GM23338 (cell line): ENCODE measurements around the gene ADGRF4. TPM values are rescaled to one million over a fixed set of nuclear protein-coding genes. Genes with fewer than 3 reads are reported as not detected.

Experiments used
- ATAC-seq: fragments of 200-7000 bp; cut with Tn5 transposase; 3 replicates; pipeline ENCODE4 v1.9.1; 2020
- DNase-seq: peaks from one replicate; pipeline ENCODE4 v3.0.0-alpha.2; 2015; ENCODE audit warnings: low spot score
- H2AFZ ChIP-seq: fragments of 200-600 bp; sonication (generic); 2 replicates; pipeline ENCODE4 v1.8.0; 2016; ENCODE audit warnings: antibody characterized with exemption, mild to moderate bottlenecking, moderate library complexity
- H3F3A ChIP-seq: fragments of 200-600 bp; sonication (generic); replicated peaks from 2 replicates; pipeline ENCODE4 v1.8.0; 2017; ENCODE audit warnings: antibody characterized with exemption, mixed run types, low read depth
- H3K27ac ChIP-seq: fragments of 200-600 bp; sonication (generic); 2 replicates; pipeline ENCODE4 v1.6.1; 2016; ENCODE audit warnings: low read depth
- H3K27me3 ChIP-seq: fragments of 200-600 bp; sonication (generic); 2 replicates; pipeline ENCODE4 v1.8.0; 2016; ENCODE audit warnings: mild to moderate bottlenecking, mixed run types, moderate library complexity; ENCODE audit not compliant: insufficient read depth
- H3K36me3 ChIP-seq: fragments of 200-600 bp; sonication (generic); 2 replicates; pipeline ENCODE4 v1.8.0; 2016; ENCODE audit warnings: mild to moderate bottlenecking; ENCODE audit not compliant: insufficient read depth
- H3K4me1 ChIP-seq: fragments of 200-600 bp; sonication (generic); 2 replicates; pipeline ENCODE4 v1.8.0; 2016; ENCODE audit warnings: mild to moderate bottlenecking, moderate library complexity; ENCODE audit not compliant: insufficient read depth
- H3K4me2 ChIP-seq: fragments of 200-600 bp; sonication (generic); 2 replicates; pipeline ENCODE4 v1.7.1; 2017; ENCODE audit warnings: mixed run types
- H3K4me3 ChIP-seq: fragments of 200-600 bp; sonication (generic); 2 replicates; pipeline ENCODE4 v1.6.1; 2016; ENCODE audit warnings: mixed run types
- H3K79me2 ChIP-seq: fragments of 200-600 bp; sonication (generic); replicated peaks from 2 replicates; pipeline ENCODE4 v1.8.0; 2017; ENCODE audit warnings: mild to moderate bottlenecking; ENCODE audit not compliant: insufficient read depth
- H3K9me2 ChIP-seq: fragments of 200-600 bp; sonication (generic); 2 replicates; pipeline ENCODE4 v1.8.0; 2017; ENCODE audit not compliant: insufficient read depth
- H4K20me1 ChIP-seq: fragments of 200-600 bp; sonication (generic); replicated peaks from 2 replicates; pipeline ENCODE4 v1.8.0; 2017; ENCODE audit warnings: mild to moderate bottlenecking; ENCODE audit not compliant: insufficient read depth
- H3K27ac Mint-ChIP-seq: 2 replicates; pipeline ENCODE4 v1.8.0; 2020; ENCODE audit warnings: inconsistent platforms, mild to moderate bottlenecking, moderate library complexity, mixed read lengths
- H3K27me3 Mint-ChIP-seq: 3 replicates; pipeline ENCODE4 v1.8.0; 2022; ENCODE audit warnings: low read depth, mild to moderate bottlenecking, moderate library complexity, mixed read lengths, inconsistent platforms; ENCODE audit not compliant: insufficient read depth, poor library complexity
- H3K36me3 Mint-ChIP-seq: 3 replicates; pipeline ENCODE4 v1.8.0; 2021; ENCODE audit warnings: low read depth, mild to moderate bottlenecking, inconsistent platforms, moderate library complexity, mixed read lengths
- H3K4me1 Mint-ChIP-seq: 3 replicates; pipeline ENCODE4 v1.8.0; 2020; ENCODE audit warnings: mild to moderate bottlenecking, inconsistent platforms, mixed read lengths
- H3K4me3 Mint-ChIP-seq: 3 replicates; pipeline ENCODE4 v1.8.0; 2021; ENCODE audit warnings: moderate library complexity, mild to moderate bottlenecking, inconsistent platforms, mixed read lengths
- H3K9me3 Mint-ChIP-seq: 3 replicates; pipeline ENCODE4 v1.8.0; 2020; ENCODE audit warnings: moderate library complexity, mild to moderate bottlenecking, inconsistent platforms, mixed read lengths
- JUNB ChIP-seq: IDR thresholded peaks from one replicate; pipeline ENCODE4 v1.6.1; 2016; ENCODE audit warnings: antibody characterized with exemption; ENCODE audit not compliant: unreplicated experiment
- ZNF114 ChIP-seq: fragments of 250-450 bp; sonication (Bioruptor Pico); IDR thresholded peaks from 2 replicates; pipeline ENCODE4 v1.5.0; 2020; ENCODE audit warnings: mild to moderate bottlenecking, moderate library complexity
- polyA plus RNA-seq: library from polyadenylated mRNA; unstranded; fragments of >200 nt; fragmentation: Nextera tagmentation; extraction: Ambion mirVana; gene quantifications from 2 replicates; pipeline ENCODE4 v1.2.1, GENCODE V29; 2016
- total RNA-seq: library from RNA; depleted of rRNA; stranded (reverse); fragments of >200 nt; shearing (Covaris generic); gene quantifications from 2 replicates; pipeline ENCODE4 v1.2.3, GENCODE V29; 2014
- TF ChIP-seq, protein P1 (sequence below): IDR thresholded peaks from one replicate; pipeline ENCODE4 v1.6.1; 2018; ENCODE audit warnings: antibody characterized with exemption; ENCODE audit not compliant: unreplicated experiment
- TF ChIP-seq, protein P2 (sequence below), 2 experiments: fragments of 200-600 bp in 1 of 2; sonication (generic) in 1 of 2; conservative IDR thresholded peaks; 2 replicates each; pipeline versions ENCODE4 v1.5.1 to v1.6.1; 2016 to 2017; ENCODE audit warnings: antibody characterized with exemption in 2 of 2, low read depth in 2 of 2, mild to moderate bottlenecking in 2 of 2, moderate library complexity in 1 of 2
- TF ChIP-seq, protein P3 (sequence below): IDR thresholded peaks from 2 replicates; pipeline ENCODE4 v1.6.1; 2016; ENCODE audit warnings: antibody characterized with exemption
- TF ChIP-seq, protein P4 (sequence below): fragments of 250-450 bp; sonication (Bioruptor Pico); IDR thresholded peaks from 2 replicates; pipeline ENCODE4 v1.5.0; 2020; ENCODE audit warnings: mild to moderate bottlenecking, moderate library complexity

ADGRF4 gene
- total and polyA plus RNA-seq, 2 experiments from 2014 or later: not detected

DNA sequence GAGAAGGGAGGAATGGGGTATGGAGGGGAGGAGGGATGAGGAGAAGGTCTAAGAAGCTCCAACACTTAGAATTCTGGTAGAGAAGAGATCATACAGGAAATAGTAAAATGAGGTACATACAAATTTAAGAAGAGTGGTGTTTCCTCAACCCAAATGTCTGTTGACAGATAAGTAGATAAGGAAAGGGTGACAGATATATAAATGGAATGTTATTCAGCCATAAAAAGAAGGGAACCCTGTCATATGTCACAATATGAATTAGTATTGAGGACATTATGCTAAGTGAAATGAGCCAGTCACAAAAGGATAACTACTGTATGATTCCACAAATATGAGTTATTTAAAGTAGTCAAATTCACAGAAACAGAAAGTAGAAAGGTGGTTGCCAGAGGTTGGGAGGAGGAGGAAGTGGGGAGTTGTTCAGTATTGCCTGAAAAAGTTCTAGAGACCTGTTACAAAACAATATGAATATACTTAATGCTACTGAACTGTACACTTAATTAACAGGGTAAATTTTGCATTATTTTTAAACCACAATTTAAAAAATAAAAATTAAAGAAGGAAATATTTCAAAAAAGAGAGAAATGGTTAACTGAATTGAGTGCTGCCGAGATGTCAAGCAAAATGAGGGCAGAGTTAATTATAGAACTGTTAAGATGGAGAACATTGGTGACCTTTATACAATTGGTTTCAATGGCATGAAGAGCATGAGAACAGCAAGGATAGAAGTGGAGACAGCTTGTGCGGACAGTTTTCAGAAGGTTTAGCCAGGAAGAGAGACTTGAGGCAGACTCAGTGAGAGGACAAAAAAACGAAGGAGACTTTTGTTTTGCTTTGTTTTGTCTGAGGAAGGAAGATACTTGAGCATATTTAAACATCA lies 47.6 kb upstream of the ADGRF4 start (continued):
- TF ChIP-seq, protein P1, sequence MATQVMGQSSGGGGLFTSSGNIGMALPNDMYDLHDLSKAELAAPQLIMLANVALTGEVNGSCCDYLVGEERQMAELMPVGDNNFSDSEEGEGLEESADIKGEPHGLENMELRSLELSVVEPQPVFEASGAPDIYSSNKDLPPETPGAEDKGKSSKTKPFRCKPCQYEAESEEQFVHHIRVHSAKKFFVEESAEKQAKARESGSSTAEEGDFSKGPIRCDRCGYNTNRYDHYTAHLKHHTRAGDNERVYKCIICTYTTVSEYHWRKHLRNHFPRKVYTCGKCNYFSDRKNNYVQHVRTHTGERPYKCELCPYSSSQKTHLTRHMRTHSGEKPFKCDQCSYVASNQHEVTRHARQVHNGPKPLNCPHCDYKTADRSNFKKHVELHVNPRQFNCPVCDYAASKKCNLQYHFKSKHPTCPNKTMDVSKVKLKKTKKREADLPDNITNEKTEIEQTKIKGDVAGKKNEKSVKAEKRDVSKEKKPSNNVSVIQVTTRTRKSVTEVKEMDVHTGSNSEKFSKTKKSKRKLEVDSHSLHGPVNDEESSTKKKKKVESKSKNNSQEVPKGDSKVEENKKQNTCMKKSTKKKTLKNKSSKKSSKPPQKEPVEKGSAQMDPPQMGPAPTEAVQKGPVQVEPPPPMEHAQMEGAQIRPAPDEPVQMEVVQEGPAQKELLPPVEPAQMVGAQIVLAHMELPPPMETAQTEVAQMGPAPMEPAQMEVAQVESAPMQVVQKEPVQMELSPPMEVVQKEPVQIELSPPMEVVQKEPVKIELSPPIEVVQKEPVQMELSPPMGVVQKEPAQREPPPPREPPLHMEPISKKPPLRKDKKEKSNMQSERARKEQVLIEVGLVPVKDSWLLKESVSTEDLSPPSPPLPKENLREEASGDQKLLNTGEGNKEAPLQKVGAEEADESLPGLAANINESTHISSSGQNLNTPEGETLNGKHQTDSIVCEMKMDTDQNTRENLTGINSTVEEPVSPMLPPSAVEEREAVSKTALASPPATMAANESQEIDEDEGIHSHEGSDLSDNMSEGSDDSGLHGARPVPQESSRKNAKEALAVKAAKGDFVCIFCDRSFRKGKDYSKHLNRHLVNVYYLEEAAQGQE: no peak
- TF ChIP-seq, protein P2, sequence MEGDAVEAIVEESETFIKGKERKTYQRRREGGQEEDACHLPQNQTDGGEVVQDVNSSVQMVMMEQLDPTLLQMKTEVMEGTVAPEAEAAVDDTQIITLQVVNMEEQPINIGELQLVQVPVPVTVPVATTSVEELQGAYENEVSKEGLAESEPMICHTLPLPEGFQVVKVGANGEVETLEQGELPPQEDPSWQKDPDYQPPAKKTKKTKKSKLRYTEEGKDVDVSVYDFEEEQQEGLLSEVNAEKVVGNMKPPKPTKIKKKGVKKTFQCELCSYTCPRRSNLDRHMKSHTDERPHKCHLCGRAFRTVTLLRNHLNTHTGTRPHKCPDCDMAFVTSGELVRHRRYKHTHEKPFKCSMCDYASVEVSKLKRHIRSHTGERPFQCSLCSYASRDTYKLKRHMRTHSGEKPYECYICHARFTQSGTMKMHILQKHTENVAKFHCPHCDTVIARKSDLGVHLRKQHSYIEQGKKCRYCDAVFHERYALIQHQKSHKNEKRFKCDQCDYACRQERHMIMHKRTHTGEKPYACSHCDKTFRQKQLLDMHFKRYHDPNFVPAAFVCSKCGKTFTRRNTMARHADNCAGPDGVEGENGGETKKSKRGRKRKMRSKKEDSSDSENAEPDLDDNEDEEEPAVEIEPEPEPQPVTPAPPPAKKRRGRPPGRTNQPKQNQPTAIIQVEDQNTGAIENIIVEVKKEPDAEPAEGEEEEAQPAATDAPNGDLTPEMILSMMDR (conservative IDR thresholded peaks at IDR 0.05; ENCODE audit: low read depth in 2 of 2): no peak
- TF ChIP-seq, protein P3, sequence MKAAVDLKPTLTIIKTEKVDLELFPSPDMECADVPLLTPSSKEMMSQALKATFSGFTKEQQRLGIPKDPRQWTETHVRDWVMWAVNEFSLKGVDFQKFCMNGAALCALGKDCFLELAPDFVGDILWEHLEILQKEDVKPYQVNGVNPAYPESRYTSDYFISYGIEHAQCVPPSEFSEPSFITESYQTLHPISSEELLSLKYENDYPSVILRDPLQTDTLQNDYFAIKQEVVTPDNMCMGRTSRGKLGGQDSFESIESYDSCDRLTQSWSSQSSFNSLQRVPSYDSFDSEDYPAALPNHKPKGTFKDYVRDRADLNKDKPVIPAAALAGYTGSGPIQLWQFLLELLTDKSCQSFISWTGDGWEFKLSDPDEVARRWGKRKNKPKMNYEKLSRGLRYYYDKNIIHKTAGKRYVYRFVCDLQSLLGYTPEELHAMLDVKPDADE: no peak
- TF ChIP-seq JUNB: no peak

DNA sequence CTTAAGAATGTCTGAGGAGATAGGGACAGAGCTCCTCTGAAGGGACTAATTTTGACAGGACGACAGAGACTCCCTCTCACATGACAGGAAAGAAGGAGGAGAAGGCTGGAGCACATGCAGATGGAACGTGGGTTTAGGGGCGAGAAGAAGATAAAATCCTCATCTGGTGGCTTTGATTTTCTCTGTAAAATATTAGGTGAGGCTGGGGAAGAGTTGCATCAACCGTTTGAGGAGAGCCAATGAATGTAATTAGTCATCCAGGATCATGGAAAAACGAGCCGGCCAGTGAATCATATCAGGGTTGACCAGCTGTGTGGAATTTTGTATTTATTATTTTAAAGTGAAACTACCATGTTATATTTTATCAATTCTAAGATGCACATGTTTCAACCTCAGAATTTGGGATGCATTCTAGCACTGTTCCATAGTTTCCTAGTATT lies 46.9 kb upstream of the ADGRF4 start:
- H3K27ac ChIP-seq: no peak overlapping the region
- peak overlapping the region; percentile 57 for H2AFZ ChIP-seq
- no peak overlapping the region for H3K4me3 Mint-ChIP-seq
- DNase-seq (no peak), ATAC-seq (no peak)
- H3K27me3 Mint-ChIP-seq: no peaks in the 10 kb centered on the region
- H3K27me3 ChIP-seq: no peaks in the 10 kb centered on the region
- no peaks in the 10 kb centered on the region for H3F3A ChIP-seq
- H3K36me3 ChIP-seq: no peaks in the 10 kb centered on the region
- H3K9me3 Mint-ChIP-seq: no peaks in the 10 kb centered on the region; the same call in 2 of the 3 replicates
- no peaks in the 10 kb centered on the region for H3K79me2 ChIP-seq
- H3K4me1 Mint-ChIP-seq: peaks cover 4% of the 10 kb centered on the region; the same call in 1 of the 3 replicates
- peaks cover 13% of the 10 kb centered on the region for H3K4me1 ChIP-seq
- no peak overlapping the region for H3K4me2 ChIP-seq
- peaks cover 16% of the 10 kb centered on the region; the same call in 1 of the 2 replicates for H3K9me2 ChIP-seq
- H3K36me3 Mint-ChIP-seq: no peaks in the 10 kb centered on the region
- H4K20me1 ChIP-seq: no peaks in the 10 kb centered on the region
- no peak overlapping the region for H3K27ac Mint-ChIP-seq
- no peak overlapping the region for H3K4me3 ChIP-seq
- TF ChIP-seq, protein P4, sequence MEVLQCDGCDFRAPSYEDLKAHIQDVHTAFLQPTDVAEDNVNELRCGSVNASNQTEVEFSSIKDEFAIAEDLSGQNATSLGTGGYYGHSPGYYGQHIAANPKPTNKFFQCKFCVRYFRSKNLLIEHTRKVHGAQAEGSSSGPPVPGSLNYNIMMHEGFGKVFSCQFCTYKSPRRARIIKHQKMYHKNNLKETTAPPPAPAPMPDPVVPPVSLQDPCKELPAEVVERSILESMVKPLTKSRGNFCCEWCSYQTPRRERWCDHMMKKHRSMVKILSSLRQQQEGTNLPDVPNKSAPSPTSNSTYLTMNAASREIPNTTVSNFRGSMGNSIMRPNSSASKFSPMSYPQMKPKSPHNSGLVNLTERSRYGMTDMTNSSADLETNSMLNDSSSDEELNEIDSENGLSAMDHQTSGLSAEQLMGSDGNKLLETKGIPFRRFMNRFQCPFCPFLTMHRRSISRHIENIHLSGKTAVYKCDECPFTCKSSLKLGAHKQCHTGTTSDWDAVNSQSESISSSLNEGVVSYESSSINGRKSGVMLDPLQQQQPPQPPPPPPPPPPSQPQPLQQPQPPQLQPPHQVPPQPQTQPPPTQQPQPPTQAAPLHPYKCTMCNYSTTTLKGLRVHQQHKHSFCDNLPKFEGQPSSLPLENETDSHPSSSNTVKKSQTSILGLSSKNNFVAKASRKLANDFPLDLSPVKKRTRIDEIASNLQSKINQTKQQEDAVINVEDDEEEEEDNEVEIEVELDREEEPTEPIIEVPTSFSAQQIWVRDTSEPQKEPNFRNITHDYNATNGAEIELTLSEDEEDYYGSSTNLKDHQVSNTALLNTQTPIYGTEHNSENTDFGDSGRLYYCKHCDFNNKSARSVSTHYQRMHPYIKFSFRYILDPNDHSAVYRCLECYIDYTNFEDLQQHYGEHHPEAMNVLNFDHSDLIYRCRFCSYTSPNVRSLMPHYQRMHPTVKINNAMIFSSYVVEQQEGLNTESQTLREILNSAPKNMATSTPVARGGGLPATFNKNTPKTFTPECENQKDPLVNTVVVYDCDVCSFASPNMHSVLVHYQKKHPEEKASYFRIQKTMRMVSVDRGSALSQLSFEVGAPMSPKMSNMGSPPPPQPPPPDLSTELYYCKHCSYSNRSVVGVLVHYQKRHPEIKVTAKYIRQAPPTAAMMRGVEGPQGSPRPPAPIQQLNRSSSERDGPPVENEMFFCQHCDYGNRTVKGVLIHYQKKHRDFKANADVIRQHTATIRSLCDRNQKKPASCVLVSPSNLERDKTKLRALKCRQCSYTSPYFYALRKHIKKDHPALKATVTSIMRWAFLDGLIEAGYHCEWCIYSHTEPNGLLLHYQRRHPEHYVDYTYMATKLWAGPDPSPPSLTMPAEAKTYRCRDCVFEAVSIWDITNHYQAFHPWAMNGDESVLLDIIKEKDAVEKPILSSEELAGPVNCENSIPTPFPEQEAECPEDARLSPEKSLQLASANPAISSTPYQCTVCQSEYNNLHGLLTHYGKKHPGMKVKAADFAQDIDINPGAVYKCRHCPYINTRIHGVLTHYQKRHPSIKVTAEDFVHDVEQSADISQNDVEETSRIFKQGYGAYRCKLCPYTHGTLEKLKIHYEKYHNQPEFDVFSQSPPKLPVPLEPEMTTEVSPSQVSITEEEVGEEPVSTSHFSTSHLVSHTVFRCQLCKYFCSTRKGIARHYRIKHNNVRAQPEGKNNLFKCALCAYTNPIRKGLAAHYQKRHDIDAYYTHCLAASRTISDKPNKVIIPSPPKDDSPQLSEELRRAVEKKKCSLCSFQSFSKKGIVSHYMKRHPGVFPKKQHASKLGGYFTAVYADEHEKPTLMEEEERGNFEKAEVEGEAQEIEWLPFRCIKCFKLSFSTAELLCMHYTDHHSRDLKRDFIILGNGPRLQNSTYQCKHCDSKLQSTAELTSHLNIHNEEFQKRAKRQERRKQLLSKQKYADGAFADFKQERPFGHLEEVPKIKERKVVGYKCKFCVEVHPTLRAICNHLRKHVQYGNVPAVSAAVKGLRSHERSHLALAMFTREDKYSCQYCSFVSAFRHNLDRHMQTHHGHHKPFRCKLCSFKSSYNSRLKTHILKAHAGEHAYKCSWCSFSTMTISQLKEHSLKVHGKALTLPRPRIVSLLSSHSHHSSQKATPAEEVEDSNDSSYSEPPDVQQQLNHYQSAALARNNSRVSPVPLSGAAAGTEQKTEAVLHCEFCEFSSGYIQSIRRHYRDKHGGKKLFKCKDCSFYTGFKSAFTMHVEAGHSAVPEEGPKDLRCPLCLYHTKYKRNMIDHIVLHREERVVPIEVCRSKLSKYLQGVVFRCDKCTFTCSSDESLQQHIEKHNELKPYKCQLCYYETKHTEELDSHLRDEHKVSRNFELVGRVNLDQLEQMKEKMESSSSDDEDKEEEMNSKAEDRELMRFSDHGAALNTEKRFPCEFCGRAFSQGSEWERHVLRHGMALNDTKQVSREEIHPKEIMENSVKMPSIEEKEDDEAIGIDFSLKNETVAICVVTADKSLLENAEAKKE (CRISPR knock-in tag): no peak
- no peak for TF ChIP-seq ZNF114 (CRISPR knock-in tag)
- TF ChIP-seq, protein P1: no peak
